HepG2 (cell line): Measurements from ENCODE around the gene MRPL30. TPM values are rescaled to one million over a fixed set of nuclear protein-coding genes. Genes with fewer than 3 reads are reported as not detected.

Experiments used
- EED ChIP-seq: sonication (generic); formaldehyde crosslinking; IDR thresholded peaks from 2 replicates; pipeline ENCODE4 v1.5.0; 2020; ENCODE audit warnings: mild to moderate bottlenecking, missing genetic modification reagents
- ELF1 ChIP-seq: sonication (generic); formaldehyde crosslinking; IDR thresholded peaks from 2 replicates; pipeline ENCODE4 v1.4.0; 2020; ENCODE audit warnings: missing genetic modification reagents
- ETV6 ChIP-seq: sonication (generic); formaldehyde crosslinking; conservative IDR thresholded peaks from 2 replicates; pipeline ENCODE4 v1.4.0; 2020; ENCODE audit warnings: missing genetic modification reagents
- FLYWCH1 ChIP-seq: sonication (generic); formaldehyde crosslinking; IDR thresholded peaks from 2 replicates; pipeline ENCODE4 v1.8.1; 2023; ENCODE audit warnings: mild to moderate bottlenecking, missing genetic modification reagents
- HDAC1 ChIP-seq: sonication (generic); formaldehyde crosslinking; IDR thresholded peaks from 2 replicates; pipeline ENCODE4 v1.5.1; 2020; ENCODE audit warnings: mild to moderate bottlenecking, missing genetic modification reagents
- MED8 ChIP-seq: sonication (generic); formaldehyde crosslinking; IDR thresholded peaks from 2 replicates; pipeline ENCODE4 v1.8.1; 2023; ENCODE audit warnings: mild to moderate bottlenecking, missing genetic modification reagents; ENCODE audit not compliant: insufficient replicate concordance
- SNRNP70 ChIP-seq: fragments of 200-400 bp; formaldehyde crosslinking; IDR thresholded peaks from 2 replicates; pipeline ENCODE4 v1.6.1; 2017; ENCODE audit warnings: mild to moderate bottlenecking, low read depth, low read length, moderate library complexity
- ZKSCAN1 ChIP-seq: fragments of 150-350 bp; IDR thresholded peaks from 2 replicates; pipeline ENCODE4 v1.6.1; 2014; ENCODE audit warnings: low read length
- ZMYM3 ChIP-seq: sonication (generic); formaldehyde crosslinking; IDR thresholded peaks from 2 replicates; pipeline ENCODE4 v1.5.1; 2020; ENCODE audit warnings: mild to moderate bottlenecking, missing genetic modification reagents
- ZNF670 ChIP-seq: sonication (generic); formaldehyde crosslinking; IDR thresholded peaks from 2 replicates; pipeline ENCODE4 v1.8.0; 2022; ENCODE audit warnings: mild to moderate bottlenecking, missing genetic modification reagents, borderline replicate concordance
- ZNF883 ChIP-seq: sonication (generic); formaldehyde crosslinking; IDR thresholded peaks from 2 replicates; pipeline ENCODE4 v1.5.1; 2020; ENCODE audit warnings: mild to moderate bottlenecking, missing genetic modification reagents; ENCODE audit errors: not compliant biosample characterization
- polyA plus RNA-seq, 8 experiments: library from polyadenylated mRNA; depleted of rRNA in 3 of 8; stranded (reverse) in 7 of 8; unstranded in 1 of 8; fragments of >200 nt; fragmentation: Illumina TruSeq in 4 of 8; extraction: Trizol in 4 of 8; gene quantifications; 2 replicates each; pipeline versions ENCODE4 v1.2.1 to v1.2.3, GENCODE V29; 2011 to 2016; ENCODE audit warnings: low read depth in 4 of 8, missing spikeins in 1 of 8, mixed read lengths in 1 of 8; ENCODE audit not compliant: insufficient read depth in 1 of 8
- total RNA-seq, 5 experiments: library from RNA; depleted of rRNA; stranded (reverse); fragments of >200 nt; fragmentation: Illumina TruSeq; extraction: Trizol; gene quantifications; 2 replicates each; pipeline ENCODE4 v1.2.3, GENCODE V29; 2016; ENCODE audit warnings: low read depth in 1 of 5
- TF ChIP-seq, protein P1 (sequence below): sonication (generic); formaldehyde crosslinking; conservative IDR thresholded peaks from 2 replicates; pipeline ENCODE4 v1.8.0; 2022; ENCODE audit warnings: mild to moderate bottlenecking, moderate library complexity, missing genetic modification reagents
- TF ChIP-seq, protein P2 (sequence below): sonication (generic); formaldehyde crosslinking; IDR thresholded peaks from 2 replicates; pipeline ENCODE4 v1.4.0; 2020; ENCODE audit warnings: mild to moderate bottlenecking, missing genetic modification reagents
- TF ChIP-seq, protein P3 (sequence below): IDR thresholded peaks from 2 replicates; pipeline ENCODE4 v1.6.1; 2016; ENCODE audit warnings: missing biosample characterization, missing genetic modification reagents, low read depth
- TF ChIP-seq, protein P4 (sequence below): sonication (generic); formaldehyde crosslinking; IDR thresholded peaks from 2 replicates; pipeline ENCODE4 v1.4.0; 2020; ENCODE audit warnings: missing genetic modification reagents, borderline replicate concordance

The MRPL30 gene
- total and polyA plus RNA-seq, 2 of the 13 experiments (the other 11 are each of a cell fraction or from before 2014, with no cell fraction given), result 30.2 to 75.3 TPM

DNA sequence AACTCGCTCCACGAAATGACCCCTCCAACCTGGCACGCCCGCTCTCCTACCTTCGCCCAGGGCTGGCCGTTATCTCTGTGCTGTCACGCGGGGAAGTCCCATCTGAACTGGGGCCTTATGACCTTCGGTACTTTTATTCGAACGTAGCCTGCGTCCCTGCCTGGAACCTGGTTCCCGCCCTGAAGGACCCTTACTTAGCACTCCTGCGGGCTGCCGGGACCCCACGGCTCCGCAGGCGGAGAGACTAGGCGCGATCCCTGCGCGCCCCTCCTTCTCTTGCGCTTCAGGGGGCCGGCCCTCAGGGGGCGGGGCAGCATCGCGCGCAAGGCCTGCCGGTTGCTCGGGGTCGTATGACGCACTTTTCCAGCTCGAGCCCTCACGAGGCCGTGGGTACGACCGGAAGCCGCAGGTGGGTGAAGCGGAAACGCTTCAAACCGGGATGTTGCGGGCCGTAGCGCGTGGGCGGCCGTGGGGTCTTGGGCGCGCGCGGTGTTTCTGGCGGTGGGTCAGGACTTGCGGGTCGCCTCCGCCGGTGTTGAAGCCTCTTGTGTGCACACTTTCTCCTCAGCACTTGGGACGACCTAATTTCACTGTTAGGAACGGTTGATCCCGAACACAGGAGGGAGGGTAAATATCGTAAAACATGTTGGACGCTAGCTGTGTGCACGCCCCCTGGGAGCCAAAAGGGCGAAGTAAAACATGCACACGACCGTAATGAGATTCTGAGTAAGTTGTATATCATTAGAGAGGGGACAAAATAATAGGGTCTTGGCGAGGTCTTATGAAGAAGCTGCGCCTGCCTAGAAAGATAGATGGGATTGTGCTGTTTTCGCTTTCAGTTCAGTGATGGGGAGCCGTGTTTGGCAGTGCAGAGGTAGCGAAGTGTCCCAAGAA is 26.1 kb upstream of the MRPL30 start, which contains the start of the genes LIPT1 and TSGA10 (continued):
- TF ChIP-seq, protein P1, sequence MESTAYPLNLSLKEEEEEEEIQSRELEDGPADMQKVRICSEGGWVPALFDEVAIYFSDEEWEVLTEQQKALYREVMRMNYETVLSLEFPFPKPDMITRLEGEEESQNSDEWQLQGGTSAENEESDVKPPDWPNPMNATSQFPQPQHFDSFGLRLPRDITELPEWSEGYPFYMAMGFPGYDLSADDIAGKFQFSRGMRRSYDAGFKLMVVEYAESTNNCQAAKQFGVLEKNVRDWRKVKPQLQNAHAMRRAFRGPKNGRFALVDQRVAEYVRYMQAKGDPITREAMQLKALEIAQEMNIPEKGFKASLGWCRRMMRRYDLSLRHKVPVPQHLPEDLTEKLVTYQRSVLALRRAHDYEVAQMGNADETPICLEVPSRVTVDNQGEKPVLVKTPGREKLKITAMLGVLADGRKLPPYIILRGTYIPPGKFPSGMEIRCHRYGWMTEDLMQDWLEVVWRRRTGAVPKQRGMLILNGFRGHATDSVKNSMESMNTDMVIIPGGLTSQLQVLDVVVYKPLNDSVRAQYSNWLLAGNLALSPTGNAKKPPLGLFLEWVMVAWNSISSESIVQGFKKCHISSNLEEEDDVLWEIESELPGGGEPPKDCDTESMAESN (CRISPR knock-in tag), result peak; percentile 97
- TF ChIP-seq ZKSCAN1 (0 out of 2 replicates have a peak, but pooled peaks have one; percentile 13), ZNF883 (CRISPR knock-in tag) (peak; percentile 99), ZMYM3 (CRISPR knock-in tag) (no peak; the same call in 1 of the 2 replicates), MED8 (CRISPR knock-in tag) (no peak), HDAC1 (peak; percentile 100), EED (CRISPR knock-in tag) (peak; percentile 99), SNRNP70 (no peak), ZNF670 (CRISPR knock-in tag) (peak; percentile 94), FLYWCH1 (CRISPR knock-in tag) (no peak; the same call in 1 of the 2 replicates), ELF1 (CRISPR knock-in tag) (peak; percentile 94), ETV6 (CRISPR knock-in tag) (peak; percentile 43; the same call in 1 of the 2 replicates)
- TF ChIP-seq, protein P2, sequence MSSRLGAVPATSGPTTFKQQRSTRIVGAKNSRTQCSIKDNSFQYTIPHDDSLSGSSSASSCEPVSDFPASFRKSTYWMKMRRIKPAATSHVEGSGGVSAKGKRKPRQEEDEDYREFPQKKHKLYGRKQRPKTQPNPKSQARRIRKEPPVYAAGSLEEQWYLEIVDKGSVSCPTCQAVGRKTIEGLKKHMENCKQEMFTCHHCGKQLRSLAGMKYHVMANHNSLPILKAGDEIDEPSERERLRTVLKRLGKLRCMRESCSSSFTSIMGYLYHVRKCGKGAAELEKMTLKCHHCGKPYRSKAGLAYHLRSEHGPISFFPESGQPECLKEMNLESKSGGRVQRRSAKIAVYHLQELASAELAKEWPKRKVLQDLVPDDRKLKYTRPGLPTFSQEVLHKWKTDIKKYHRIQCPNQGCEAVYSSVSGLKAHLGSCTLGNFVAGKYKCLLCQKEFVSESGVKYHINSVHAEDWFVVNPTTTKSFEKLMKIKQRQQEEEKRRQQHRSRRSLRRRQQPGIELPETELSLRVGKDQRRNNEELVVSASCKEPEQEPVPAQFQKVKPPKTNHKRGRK (CRISPR knock-in tag), result no peak
- TF ChIP-seq, protein P3, sequence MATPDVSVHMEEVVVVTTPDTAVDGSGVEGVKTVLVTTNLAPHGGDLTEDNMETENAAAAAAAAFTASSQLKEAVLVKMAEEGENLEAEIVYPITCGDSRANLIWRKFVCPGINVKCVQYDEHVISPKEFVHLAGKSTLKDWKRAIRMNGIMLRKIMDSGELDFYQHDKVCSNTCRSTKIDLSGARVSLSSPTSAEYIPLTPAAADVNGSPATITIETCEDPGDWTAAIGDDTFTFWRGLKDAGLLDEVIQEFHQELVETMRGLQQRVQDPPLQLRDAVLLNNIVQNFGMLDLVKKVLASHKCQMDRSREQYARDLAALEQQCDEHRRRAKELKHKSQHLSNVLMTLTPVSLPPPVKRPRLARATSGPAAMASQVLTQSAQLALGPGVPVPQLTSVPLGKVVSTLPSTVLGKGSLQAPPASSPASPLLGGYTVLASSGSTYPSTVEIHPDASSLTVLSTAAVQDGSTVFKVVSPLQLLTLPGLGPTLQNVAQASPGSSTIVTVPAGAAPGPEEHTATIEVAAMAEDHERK (CRISPR knock-in tag), result peak; percentile 80
- TF ChIP-seq, protein P4, sequence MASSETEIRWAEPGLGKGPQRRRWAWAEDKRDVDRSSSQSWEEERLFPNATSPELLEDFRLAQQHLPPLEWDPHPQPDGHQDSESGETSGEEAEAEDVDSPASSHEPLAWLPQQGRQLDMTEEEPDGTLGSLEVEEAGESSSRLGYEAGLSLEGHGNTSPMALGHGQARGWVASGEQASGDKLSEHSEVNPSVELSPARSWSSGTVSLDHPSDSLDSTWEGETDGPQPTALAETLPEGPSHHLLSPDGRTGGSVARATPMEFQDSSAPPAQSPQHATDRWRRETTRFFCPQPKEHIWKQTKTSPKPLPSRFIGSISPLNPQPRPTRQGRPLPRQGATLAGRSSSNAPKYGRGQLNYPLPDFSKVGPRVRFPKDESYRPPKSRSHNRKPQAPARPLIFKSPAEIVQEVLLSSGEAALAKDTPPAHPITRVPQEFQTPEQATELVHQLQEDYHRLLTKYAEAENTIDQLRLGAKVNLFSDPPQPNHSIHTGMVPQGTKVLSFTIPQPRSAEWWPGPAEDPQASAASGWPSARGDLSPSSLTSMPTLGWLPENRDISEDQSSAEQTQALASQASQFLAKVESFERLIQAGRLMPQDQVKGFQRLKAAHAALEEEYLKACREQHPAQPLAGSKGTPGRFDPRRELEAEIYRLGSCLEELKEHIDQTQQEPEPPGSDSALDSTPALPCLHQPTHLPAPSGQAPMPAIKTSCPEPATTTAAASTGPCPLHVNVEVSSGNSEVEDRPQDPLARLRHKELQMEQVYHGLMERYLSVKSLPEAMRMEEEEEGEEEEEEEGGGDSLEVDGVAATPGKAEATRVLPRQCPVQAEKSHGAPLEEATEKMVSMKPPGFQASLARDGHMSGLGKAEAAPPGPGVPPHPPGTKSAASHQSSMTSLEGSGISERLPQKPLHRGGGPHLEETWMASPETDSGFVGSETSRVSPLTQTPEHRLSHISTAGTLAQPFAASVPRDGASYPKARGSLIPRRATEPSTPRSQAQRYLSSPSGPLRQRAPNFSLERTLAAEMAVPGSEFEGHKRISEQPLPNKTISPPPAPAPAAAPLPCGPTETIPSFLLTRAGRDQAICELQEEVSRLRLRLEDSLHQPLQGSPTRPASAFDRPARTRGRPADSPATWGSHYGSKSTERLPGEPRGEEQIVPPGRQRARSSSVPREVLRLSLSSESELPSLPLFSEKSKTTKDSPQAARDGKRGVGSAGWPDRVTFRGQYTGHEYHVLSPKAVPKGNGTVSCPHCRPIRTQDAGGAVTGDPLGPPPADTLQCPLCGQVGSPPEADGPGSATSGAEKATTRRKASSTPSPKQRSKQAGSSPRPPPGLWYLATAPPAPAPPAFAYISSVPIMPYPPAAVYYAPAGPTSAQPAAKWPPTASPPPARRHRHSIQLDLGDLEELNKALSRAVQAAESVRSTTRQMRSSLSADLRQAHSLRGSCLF, result no peak; the same call in 1 of the 2 replicates
